HCEC 1CT (cell line): Measurements from ENCODE around the gene PRKCB.
"Not testable (repeated sequence)": the region's sequence is repeated elsewhere in the genome, so short reads cannot be mapped to it uniquely, and the experiment has no call there.

Source experiments
- DNase-seq: peaks from one replicate; pipeline ENCODE4 v3.0.0-alpha.2; 2017

Gene PRKCB

GRCh38 chr16:24108090-24108489, 272.3 kb downstream of the PRKCB start:
- not testable (repeated sequence) for DNase-seq

GRCh38 chr16:24111724-24112302, 276.0 kb downstream of the PRKCB start:
- DNase-seq = no peak

GRCh38 chr16:24113115-24113745, 277.4 kb downstream of the PRKCB start:
- no peak for DNase-seq

GRCh38 chr16:24114876-24115275, 279.1 kb downstream of the PRKCB start:
- DNase-seq = no peak

GRCh38 chr16:24116046-24116776, 280.4 kb downstream of the PRKCB start:
- no peak for DNase-seq

- DNase-seq = no peak
These were observed 281.2 kb downstream of the PRKCB start for GRCh38 chr16:24116989-24117388.

- no peak for DNase-seq
These were observed 281.9 kb downstream of the PRKCB start for GRCh38 chr16:24117680-24118079.

- DNase-seq = no peak
These were observed 282.5 kb downstream of the PRKCB start for GRCh38 chr16:24118126-24118821.

GRCh38 chr16:24119807-24120206, 284.0 kb downstream of the PRKCB start:
- DNase-seq = no peak

GRCh38 chr16:24123275-24123674, 287.5 kb downstream of the PRKCB start:
- no peak for DNase-seq

- DNase-seq = no peak
These were observed 288.5 kb downstream of the PRKCB start for GRCh38 chr16:24124291-24124690.

GRCh38 chr16:24125214-24125613, 289.4 kb downstream of the PRKCB start:
- DNase-seq = no peak

- no peak for DNase-seq
These were observed 293.7 kb downstream of the PRKCB start for GRCh38 chr16:24129412-24129918.

- DNase-seq = no peak
These were observed 294.8 kb downstream of the PRKCB start for GRCh38 chr16:24130494-24131085.

- no peak for DNase-seq
These were observed 295.5 kb downstream of the PRKCB start for GRCh38 chr16:24131294-24131693.

- no peak for DNase-seq
These were observed 296.4 kb downstream of the PRKCB start for GRCh38 chr16:24132048-24132796.

- DNase-seq = no peak
These were observed 297.0 kb downstream of the PRKCB start for GRCh38 chr16:24132797-24133155.

GRCh38 chr16:24135624-24136565, 300.1 kb downstream of the PRKCB start:
- DNase-seq = no peak

GRCh38 chr16:24138024-24138423, 302.2 kb downstream of the PRKCB start:
- no peak for DNase-seq

- no peak for DNase-seq
These were observed 302.8 kb downstream of the PRKCB start for GRCh38 chr16:24138575-24138974.

- no peak for DNase-seq
These were observed 303.5 kb downstream of the PRKCB start for GRCh38 chr16:24139282-24139681.
